ENCODE measurements around the gene GTF2E1.

The GTF2E1 gene

DNA sequence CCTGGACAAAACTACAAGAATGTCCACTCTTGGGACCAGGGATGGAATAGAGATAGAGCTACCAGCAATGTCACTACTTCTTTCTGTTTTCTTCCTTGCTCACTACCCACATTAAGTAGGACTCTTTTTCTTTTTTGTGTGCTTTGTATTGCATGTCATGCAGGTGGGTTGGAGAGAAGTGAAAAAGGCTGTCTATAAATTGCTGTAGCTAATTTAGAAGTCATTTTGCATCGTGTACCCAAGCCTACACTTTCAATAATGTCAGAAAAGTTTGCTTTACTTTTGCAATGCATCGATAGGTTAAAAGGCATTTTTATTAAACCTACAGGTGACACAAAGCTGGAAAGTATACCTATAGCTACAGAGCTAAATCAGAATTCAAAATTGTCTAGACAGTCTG is 58.9 kb downstream of the GTF2E1 start:
- DNase-seq, result no peak

DNA sequence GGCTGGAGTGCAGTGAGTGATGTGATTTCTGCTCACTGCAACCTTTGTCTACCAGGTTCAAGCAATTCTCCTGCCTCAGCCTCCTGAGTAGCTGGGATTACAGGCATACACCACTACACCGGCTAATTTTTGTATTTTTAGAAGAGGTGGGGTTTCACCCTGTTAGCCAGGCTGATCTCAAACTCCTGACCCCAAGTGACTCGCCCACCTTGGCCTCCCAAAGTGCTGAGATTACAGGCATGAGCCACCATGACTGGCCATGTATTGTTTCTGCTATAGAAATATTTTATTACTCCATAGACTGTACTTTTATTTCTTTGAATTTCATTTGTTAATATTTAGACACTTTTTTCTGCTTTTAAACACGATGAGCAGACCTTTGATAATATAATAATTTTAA is 60.4 kb downstream of the GTF2E1 start:
- no peak for DNase-seq

DNA sequence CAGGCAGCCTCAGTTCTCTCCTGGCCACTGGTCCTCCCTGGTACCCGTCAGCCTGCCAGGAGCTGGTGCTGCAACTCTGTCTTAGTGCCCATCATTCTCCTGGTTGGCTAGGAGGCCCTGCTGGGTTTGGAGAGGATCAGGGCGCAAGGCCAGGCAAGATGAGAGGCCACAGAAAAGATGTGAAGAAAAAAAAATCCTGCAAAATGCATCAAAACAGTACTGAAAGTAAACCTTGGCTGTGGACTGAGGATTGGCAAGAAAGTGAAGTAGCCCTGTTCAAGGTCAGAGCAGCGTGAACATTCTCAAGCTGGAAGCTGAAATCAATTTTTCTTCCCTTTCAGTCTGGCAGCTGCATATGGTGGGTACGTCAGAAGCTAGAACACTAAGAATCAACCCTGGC is 74.2 kb downstream of the GTF2E1 start:
- DNase-seq, result no peak

DNA sequence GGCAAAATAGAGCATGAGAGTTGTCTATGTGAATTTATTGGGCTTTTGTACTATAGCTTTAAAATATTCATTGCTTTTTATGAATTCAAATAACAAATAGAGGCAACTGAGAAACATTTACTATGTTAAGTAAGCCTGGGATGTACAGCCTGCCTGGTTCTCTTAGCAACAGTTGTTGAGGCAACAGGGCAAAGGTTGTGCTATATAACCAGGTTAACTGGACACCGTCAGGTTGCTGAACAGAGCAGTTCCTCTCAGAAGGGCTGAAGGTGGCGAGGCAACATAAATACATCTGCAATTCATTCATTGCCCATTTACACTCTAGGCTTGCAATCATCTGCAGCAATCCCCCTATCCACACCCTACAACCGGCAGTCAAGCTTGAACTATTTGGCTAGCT is 78.2 kb downstream of the GTF2E1 start:
- no peak for DNase-seq

DNA sequence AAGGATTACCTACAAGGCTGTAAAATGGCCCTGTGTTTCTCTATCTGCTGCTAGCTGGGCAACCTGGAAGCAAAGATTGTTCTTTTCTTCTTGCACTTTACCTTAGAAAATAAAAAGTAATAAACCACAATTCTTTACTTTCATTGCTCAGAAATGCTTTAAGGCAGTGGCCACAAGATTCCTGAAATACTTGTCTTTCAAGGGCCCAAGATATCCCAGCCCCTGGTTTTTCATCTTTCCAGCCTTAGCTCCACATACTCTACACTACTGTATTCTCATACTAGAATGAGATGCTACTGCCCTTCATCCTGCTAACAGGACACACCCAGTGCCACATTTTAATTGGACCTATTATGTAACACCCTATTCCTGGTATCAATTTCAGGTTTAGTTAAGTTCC is 78.9 kb downstream of the GTF2E1 start:
- DNase-seq, result no peak

DNA sequence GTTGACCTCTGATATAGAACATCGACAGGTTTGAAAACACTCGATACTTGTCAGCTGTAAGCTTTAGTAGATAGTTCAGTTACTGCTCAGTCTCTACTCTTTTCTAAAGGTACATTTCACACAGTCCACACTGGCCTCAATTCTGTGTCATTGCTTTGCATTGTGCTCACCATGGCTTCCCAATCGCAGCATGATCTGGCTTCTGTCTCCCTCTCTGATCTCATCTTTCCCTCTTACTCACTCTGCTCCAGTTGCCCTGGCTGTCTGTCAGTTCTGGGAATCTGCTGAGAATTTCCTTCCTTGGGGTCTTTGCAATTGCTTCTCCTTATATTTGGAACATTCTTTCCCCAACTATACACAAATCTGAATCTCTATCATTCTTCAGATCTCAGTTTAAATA is 80.6 kb downstream of the GTF2E1 start:
- DNase-seq, result no peak

DNA sequence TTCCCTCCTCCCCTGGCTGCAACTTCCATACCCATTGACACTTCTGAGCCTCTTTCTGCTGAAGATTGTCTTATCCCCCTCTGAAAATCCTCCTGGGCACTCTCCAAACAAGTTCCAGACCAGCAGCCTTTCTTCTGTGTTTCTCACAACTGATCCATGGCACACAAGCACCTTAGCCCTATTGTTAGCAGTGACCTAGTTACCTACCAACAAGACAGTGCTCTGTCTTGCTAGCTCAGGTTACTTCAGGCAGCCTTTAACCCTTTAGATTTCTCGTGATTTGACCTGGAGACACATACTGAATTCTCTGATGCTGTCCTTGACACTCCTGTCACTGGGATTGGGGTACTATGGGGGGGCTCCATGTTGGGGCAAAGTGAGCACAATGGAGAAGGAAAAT is 82.1 kb downstream of the GTF2E1 start:
- no peak for DNase-seq

DNA sequence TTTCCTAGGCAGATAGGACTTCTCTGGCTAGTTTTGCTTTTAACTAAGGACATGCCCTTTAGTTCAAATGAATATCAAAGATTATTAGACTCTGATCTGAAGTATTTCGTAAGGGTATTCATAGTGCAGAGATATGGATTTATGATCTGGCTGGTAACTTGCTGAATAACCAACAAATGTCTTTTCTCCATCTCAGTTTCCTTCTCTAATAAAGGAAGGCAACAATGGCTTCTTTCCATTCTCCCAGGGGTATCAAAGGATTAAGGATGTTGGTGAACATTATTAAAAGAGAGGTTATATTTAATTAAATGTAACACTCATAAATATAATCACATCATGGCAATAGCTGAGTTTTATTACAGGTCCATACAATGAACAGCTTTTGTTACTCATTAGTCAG is 86.3 kb downstream of the GTF2E1 start:
- DNase-seq, result no peak

DNA sequence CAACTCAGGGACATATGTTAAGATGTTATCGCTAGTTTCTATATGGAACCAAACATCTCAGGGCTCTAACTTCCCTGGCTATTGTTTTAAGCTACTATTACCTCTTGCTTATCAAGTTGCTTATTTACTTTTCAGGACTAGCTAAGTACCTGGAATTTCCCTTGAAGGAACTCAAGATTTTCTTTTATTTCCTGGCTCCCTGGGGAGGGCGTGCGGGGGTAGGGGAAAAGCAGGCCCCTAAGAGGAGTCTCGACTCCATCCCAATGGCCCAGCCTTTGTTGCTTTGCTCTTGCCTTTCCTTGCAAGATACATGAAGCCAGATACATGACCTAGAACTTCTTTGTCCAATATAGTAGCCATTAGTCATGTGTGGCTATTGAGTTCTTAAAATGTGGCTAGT is 88.5 kb downstream of the GTF2E1 start:
- DNase-seq, result no peak
